H1 (cell line): Measurements from ENCODE around the gene DRG1.

Source experiments
- RAD21 ChIP-seq, 2 experiments: IDR thresholded peaks in 1 of 2; conservative IDR thresholded peaks in 1 of 2; 2 replicates each; pipeline ENCODE4 v1.6.1; 2011; ENCODE audit warnings: low read depth in 2 of 2, low read length in 2 of 2, improper control_type of control experiment in 1 of 2, inconsistent platforms in 1 of 2, mild to moderate bottlenecking in 1 of 2, moderate library complexity in 1 of 2
- TAF1 ChIP-seq: IDR thresholded peaks from 2 replicates; pipeline ENCODE4 v1.6.1; 2011; ENCODE audit warnings: mild to moderate bottlenecking, low read depth, low read length
- ZNF274 ChIP-seq: IDR thresholded peaks from 2 replicates; pipeline ENCODE4 v1.7.0; 2012; ENCODE audit warnings: low read length, borderline replicate concordance; ENCODE audit errors: extremely low read depth

GRCh38 chr22:31465307-31465706 lies 65.9 kb downstream of the DRG1 start:
- no peak for TF ChIP-seq RAD21 (IDR thresholded peaks at IDR 0.05 in 1 of 2, conservative IDR thresholded peaks at IDR 0.05 in 1 of 2; ENCODE audit: low read depth in 2 of 2, low read length in 2 of 2)
- TF ChIP-seq TAF1: no peak
- TF ChIP-seq ZNF274: no peak
